NCI-H748 treated with DMSO at 0.1 percent for 48 hours (cell line): ENCODE measurements around the gene PDIA5.

Experiments
- DNase-seq: peaks from one replicate; lab custom pipeline; 2025; lab: John Stamatoyannopoulos, UW

PDIA5 gene

DNA sequence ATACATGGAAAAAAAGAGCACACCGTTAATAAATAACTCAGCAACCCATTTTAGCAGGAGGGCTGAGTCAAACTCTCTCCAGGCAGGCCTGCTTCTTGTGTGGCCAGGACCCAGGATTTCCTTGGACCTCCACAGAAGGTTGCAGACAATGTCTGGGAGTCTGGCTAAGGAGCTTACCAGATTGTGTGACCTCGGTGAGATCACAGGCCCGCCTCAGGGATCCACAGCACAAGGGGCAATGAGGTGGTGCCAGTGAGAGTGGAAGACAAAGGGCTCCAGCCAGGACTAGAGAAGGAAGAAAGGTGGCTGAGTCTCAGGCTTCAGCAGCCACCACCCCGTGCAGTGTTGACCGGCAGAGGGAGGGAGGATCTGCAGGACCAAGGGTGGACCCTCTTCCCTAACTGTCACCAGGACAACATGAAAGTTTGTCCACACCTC is 102.7 kb downstream of the PDIA5 start:
- DNase-seq, result no peak

GRCh38 chr3:123169930-123170329 is 103.1 kb downstream of the PDIA5 start:
- no peak for DNase-seq

DNA sequence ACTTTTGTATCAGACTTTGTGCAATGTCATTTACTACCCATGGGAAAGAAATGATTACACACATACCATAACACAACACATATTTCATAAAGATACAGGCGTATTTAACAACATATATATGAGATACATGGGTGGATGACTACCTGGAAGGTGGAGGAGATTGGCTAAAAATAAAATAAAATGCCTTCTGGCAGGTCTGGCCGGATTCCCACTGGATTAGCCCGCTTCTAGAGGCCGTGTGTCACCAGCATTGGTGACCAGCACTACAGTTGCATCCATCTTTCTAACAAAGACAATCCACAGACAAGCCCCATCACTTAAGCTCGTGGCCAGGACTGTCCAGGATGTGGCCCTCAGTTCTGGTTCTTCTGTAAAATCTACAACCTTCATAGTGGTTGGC is 114.0 kb downstream of the PDIA5 start:
- no peak for DNase-seq

GRCh38 chr3:123186695-123187094 is 119.9 kb downstream of the PDIA5 start:
- no peak for DNase-seq

GRCh38 chr3:123188058-123188457 is 121.2 kb downstream of the PDIA5 start:
- DNase-seq, result no peak

- DNase-seq, result no peak
Observed at GRCh38 chr3:123193448-123194101, 126.8 kb downstream of the PDIA5 start.

GRCh38 chr3:123194552-123194951 is 127.7 kb downstream of the PDIA5 start:
- DNase-seq, result no peak

DNA sequence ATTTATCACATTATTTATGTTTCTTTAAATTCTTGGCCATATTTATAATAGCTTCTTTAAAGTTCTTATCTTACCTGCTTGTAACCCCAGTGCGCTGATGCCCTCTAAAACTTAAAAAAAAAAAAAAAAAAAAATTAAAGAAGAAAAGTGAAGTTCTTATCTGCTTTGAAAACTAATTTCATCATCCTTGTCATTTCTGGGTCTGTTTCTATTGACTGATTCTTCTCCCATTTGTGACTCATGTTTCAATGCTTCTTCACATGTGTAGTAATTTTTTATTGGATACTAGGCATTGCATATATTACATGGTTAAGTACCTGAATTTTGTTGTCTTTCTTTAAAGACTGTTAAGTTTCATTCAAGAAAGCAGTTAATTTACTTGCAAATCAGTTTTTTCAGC is 131.5 kb downstream of the PDIA5 start:
- no peak for DNase-seq

GRCh38 chr3:123201223-123201556 is 134.4 kb downstream of the PDIA5 start:
- DNase-seq, result no peak

GRCh38 chr3:123201557-123202427 is 135.0 kb downstream of the PDIA5 start, which contains the start of gene SEC22A:
SEC22A (plus strand) TSS chr3:123201943; CDS start chr3:123209218, 7,275 bp downstream.
- peak; percentile 85 for DNase-seq

DNA sequence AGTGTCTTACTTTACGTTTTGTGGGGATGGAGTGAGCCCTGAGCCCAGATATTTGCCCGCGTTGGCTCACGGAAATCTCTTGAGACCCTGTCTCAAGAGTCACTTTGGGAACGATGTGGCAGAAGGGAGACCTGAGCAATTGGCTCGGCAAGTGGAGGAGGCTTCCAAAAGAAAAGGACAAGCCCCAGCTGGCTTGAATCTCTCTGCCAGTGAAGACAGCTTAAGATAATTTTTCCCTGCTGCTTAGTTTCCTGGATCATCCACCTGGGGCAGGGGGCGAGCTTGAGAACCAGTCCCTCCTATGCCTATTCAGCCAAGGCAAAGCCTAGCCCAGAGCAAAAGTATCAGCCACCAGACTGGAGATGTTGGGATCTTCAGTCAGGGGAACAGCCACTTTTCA is 135.6 kb downstream of the PDIA5 start:
- no peak for DNase-seq
